Uterus (tissue), 2 donors: Measurements from ENCODE around the gene CDHR1.

Experiments used
- CTCF ChIP-seq, 4 experiments: fragments of 200-600 bp in 2 of 4; fragments of 450-650 bp in 2 of 4; sonication (generic) in 2 of 4; IDR thresholded peaks; one replicate each; pipeline ENCODE4 v1.5.1; 2016 to 2019; ENCODE audit warnings: antibody characterized with exemption in 4 of 4, mild to moderate bottlenecking in 2 of 4, moderate library complexity in 1 of 4
- POLR2A ChIP-seq, 2 donors: fragments of 450-650 bp; IDR thresholded peaks; one replicate each; pipeline ENCODE4 v1.6.1; 2016; ENCODE audit warnings: antibody characterized with exemption in 2 of 2, mild to moderate bottlenecking in 1 of 2, moderate library complexity in 1 of 2

GRCh38 chr10:84185526-84186175 lies 8.7 kb upstream of the CDHR1 start:
- TF ChIP-seq CTCF (IDR thresholded peaks at IDR 0.05) (no peak), POLR2A (IDR thresholded peaks at IDR 0.05) (no peak)
